NOMO-1 treated with DMSO at 0.1 percent for 48 hours (cell line): ENCODE measurements around the gene UACA.
"Not testable (repeated sequence)": the region's sequence is repeated elsewhere in the genome, so short reads cannot be mapped to it uniquely, and the experiment has no call there.

Source experiments
- DNase-seq: peaks from one replicate; lab custom pipeline; 2025; ENCODE audit not compliant: unreplicated experiment; lab: John Stamatoyannopoulos, UW

Gene UACA

DNA sequence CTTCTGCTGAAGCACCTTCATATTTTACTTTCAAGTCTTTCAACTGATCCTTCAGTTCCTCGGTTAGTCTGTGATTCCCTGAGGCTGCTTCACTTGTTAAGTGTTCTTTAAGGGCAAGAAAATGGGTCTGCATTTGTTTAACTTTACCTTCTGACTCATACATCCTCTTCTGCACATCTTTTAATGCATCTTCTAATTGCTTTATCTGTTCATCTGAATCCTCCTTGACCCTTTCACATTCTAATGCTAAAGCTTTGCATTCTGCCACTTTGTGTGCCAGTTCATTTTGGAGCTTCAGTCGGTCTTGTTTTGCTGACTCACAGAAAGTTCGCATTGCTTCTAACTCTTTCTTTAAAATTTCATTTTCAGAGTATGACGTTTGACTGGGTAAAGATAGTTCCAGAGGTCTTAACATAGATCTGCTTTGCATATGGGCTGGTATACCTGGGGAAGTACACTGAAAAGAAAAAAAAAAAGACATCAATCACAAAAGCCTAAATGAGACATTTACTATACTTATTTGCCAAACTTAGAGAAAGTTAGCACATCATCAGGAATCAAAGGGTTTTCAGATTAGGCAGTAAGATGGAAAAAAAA, 94.3 kb downstream of the UACA start:
- DNase-seq = no peak

DNA sequence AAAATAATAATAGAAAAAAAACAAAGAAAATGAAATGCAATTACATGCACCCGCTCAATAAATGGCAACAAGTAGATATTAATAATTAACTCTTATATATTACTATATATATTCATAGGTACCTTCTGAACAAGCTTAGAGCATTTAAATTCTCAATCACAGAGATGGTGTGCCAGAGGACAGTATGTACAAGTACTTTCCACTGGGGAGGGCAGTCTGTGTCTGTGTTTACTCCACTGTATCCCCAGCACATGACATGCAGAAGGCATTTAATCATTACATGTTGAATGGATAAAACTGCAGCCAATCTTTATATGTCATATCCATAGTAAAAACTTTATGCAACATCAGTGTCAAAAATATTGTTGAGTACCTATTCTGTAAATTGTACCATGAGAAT, 97.8 kb downstream of the UACA start:
- DNase-seq = no peak

DNA sequence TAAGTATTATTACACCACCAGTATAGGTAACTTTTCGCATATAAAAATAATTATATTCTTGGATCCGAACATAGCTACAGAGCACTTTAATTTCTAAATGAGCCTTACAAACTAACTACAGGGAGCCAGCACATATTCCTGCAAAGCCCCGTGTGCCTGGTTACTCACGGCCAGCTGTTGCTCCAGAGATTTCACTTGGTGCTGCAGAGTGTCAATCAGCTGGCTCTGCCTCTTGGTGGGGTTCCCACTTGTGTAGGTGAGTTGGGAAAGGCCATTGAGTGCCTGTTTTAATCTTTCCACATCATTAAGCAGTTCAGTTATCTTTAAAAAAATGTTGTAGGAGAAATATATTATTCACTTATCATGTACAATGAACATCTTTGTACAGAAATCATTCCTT, 98.9 kb downstream of the UACA start:
- DNase-seq = no peak

DNA sequence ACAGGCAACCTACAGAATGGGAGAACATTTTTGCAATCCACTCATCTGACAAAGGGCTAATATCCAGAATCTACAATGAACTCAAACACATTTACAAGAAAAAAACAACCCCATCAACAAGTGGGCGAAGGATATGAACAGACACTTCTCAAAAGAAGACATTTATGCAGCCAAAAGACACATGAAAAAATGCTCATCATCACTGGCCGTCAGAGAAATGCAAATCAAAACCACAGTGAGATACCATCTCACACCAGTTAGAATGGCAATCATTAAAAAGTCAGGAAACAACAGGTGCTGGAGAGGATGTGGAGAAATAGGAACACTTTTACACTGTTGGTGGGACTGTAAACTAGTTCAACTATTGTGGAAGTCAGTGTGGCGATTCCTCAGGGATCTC, 100.3 kb downstream of the UACA start:
- not testable (repeated sequence) for DNase-seq

DNA sequence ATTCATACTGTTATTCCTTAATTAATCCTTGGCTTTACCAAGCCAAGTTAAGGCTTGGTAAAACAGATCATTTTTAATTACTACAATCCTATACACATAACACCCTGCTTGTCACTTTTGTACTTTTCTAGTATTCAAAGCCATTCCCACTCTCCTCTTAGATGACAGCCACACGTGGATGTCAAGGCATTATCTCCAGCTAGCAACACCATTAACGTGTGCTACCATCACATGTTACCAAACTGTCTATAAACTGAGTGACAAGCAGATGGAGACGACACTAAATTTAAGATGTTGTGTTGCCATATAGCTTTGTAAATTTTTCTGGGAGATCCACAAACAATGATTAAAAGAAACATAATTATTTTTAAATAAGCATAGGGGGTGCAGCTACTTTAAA, 103.7 kb downstream of the UACA start:
- DNase-seq = no peak

DNA sequence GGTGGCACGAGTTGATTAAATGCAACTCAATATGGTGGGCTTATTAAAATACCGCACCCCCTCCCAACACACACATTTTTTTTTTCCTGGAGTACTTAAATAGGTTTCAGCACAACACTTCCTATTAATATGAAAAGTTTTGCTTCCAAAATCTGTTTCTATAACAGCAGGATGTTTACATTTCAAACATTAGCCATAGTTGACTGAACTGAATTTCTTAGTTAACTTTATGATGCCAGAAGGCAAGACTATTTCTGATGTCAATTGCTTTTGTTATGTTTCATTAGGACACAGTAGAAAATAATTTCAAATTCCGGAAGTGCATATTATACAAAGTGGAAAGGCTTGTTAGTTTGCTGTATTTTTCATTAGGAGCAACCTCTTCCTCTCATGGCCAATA, 104.7 kb downstream of the UACA start:
- DNase-seq = no peak

DNA sequence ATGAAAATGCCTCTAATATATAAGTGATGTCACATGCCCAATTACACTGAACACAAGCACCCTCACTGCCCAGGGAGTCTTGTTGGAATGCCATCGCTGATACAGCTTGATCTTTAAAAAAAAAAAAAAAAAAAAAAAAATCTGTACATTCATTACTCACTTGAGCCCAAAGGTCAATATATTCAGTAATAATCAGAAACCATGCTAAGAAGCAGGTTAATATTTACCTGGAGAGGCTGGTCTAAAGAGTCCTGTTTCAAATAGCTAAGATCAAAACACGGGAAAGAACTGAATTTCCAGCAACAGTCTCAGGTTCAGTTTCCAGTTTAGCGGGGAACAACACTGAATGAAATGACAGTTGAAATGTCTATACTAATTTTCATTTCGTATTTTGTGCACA, 109.9 kb downstream of the UACA start:
- DNase-seq = no peak

DNA sequence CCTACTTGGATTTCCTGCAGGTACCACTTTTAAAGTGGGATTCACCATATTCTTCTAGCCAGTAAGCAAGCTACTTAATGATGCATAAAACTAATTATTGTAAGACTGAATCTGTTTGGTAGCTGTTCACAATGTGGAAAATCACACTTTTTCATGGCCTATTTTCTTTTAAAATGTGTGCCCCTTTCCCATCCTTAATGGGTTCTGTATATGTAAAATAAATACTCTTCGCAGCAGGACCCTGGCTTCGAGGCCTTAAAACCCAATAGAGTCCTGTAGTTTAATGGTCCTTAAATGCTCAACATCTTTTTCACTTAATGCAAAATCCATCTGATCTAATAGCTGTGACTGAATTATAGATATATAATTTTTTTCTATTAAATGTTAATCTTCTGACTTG, 111.0 kb downstream of the UACA start:
- DNase-seq = no peak

DNA sequence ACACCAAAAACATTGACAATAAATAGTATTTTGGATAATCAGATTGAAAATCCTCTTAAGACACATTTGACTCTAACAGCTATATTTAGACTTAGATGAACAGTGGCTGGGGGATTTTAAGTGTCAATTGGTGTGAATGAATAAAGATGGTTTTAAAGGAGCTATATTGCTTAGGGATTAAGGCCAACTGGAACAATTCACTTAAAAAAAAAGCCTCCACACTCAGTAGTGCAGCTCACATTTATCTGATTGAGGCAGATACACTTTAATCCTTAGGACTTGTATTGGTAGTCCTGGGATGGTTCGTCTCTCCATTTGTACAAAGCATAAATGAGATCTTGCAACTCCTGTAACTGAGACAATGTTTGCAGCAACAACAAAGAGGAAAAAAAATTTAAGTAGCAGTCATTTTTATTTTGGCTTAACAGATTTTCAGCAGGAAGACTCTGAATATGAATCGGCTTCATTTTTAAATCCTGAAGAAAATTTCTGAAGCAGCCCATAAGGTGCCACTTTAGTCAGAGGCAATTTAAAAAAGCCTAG, 112.0 kb downstream of the UACA start:
- no peak for DNase-seq

DNA sequence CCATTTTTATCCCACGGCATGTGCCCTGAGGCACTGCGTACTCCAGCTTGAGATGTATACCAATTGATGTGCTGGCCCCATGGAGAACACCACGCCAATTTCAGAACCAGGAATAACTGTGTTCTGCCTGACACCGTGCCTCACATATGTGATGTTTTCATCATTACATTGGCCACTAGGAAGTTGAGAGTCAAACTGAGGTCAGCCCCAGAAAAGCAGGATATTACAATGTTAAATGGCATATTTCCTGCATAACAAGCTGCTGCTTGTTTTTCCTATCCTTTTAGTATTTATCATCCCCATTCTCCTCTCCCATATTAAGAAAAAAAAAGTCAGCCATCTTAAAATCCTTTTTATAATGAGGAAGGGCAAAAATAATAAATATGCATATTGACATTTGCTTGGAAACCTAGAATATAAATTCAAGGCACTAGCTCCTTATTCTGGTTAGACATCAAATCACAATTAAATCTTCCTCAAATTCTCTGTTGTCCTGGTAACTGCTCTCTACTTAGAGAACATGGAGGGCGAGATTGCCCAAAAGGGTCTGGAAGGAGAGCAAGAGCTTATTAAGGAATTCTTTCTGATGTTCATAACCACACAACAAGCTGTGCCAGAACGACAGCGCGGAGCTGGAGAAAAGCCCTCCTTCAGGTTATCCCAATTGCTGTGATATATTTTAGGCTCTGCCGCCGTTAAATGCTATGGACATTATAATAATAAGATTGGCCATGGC, 112.6 kb downstream of the UACA start:
- no peak for DNase-seq

DNA sequence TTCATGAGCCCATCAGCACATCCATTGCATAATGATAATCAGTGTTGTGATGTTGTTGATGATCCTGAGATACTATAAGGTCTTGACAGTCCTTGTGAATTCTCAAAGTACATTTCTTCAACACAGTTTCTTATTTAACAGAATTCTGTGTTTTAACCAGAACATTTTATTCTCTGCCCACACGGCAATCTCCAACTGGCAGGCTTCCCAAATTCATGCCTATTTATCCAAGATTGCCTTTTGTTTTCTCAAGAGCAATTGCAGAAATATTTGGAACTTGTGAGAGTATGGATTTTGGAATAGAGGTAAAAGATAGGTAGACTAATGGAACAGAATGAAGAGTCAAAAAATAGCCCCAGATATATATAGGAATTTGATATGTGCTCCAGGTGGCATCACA, 116.0 kb downstream of the UACA start:
- DNase-seq = no peak

DNA sequence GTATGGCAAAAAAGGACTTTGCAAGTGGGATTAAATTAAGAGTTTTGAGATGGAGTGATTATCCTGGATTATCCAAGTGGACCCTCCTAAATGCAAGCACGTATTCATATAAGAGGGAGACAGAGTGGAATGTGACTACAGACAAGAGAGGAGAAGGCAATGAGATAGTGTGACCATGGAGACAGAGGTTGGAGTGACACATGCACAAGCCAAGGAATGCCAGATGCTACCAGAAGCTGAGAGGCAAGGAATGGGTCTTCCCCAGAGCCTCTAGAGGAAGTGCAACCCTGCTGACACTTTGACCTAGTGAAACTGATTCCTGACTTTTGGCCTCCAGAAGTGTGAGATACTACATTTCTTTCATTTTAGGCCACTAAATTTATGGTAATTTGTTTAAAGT, 117.2 kb downstream of the UACA start:
- DNase-seq = no peak

DNA sequence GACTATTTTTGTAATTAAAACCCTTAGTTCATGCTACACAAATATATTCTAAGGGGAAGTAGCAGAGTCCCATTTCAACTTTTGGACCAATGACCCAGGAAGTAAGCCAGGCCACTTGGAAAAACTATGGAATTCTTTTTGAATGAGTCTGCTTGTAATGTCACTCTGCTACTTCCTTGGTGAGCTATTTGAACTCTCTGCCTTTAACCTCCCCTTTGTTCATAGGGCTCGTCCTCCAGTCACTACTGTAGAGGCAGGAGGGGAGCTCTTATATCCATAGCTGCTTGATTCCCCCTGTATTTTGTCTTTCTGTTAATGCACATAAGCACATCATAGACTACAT, 119.6 kb downstream of the UACA start:
- no peak for DNase-seq

DNA sequence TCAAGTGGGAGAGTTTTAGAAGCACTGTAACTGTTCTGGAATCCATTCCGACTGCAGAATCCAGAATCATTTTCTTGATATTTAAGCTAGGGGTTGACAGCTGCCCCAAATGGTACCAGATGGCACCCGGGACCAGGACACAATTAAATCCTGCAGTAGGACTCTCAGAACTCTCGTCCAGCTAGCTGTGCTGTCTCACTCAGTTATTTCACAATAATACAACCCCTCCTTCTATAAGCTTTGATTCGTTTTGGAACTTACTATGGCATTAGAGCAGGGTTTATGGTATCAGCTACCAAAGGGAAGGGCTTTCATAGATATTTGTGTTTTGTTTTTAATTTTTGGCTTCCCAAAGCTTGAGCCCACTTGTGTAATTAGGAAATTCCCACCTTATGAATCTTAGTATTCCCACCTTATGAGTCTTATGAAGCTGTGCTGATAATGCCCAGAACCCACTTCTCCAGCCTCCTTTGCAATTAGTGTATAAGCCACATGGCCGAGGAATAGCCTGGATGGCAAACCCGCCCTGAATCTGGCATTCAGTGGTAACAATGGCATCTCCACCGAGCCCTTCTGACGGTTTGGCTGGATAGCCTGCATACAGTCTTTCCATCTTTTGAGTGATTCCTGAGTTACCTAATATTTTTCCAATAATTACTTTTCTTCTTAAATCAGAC, 120.1 kb downstream of the UACA start:
- DNase-seq = no peak

DNA sequence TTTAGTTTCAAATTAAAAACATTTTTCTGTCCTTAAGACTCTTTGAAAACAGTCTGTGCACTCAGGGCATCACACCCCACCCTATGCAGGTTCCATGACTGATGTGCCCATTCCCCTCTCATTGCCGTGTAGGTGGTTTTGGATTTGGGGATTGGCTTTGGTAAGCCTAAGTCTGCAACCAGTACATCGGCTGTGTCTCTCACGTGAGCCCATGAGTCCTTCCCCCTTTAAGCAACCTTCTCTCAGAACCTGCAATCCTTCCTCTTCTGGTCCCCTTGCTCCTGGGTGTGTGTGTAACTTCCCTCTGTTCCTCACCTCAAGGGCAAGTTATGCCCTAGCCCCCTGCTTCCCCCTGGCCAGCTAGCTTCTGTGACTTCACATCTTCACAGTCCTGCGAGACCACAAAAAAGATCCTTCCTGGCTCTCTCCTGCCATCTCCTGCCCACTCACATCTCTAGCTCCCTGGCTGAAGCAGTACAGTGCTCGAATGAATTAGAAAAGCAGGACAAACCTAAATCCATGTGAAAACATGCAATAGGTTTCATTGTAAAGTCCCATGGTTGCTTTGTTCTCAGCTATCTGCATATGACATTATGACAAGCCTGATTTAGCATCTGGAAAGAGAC, 126.7 kb downstream of the UACA start:
- DNase-seq = peak; percentile 82

DNA sequence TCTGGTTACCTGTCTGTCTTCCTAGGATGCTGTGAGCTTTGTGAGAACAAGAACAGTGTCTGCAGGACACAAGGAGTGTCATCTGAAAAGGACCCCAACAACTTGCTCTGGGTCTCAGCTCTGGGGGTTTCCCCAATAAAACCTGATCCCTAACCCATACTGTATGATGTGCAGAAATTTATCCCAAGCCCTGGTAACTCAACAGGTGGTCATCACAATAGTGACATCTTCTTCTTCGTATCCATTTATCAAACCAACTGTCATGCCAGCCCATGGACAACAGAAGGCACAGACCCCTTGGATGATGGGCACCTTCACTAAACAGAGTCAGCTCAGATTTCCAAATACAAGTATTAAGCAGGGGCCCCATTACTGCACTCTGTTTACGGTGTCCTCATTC, 127.5 kb downstream of the UACA start:
- DNase-seq = no peak

DNA sequence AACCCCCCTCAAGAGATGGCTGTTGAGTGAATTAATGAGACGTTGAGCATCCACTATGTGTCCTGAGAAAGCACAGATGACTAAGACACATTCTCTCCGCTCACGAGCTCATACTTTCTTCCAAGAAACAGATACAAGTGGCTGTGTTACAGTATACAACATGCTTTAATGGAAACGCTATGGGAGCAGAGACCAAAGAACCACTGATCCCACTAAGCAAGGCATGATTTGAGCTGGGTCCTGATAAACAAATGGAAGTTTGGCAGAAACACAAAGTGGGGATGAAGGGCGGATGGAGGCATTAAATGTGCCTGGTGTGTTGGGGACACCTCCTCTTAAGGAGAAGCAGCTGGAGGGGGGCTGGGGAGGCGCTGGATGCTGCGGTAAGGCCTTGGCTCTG, 129.4 kb downstream of the UACA start:
- no peak for DNase-seq

DNA sequence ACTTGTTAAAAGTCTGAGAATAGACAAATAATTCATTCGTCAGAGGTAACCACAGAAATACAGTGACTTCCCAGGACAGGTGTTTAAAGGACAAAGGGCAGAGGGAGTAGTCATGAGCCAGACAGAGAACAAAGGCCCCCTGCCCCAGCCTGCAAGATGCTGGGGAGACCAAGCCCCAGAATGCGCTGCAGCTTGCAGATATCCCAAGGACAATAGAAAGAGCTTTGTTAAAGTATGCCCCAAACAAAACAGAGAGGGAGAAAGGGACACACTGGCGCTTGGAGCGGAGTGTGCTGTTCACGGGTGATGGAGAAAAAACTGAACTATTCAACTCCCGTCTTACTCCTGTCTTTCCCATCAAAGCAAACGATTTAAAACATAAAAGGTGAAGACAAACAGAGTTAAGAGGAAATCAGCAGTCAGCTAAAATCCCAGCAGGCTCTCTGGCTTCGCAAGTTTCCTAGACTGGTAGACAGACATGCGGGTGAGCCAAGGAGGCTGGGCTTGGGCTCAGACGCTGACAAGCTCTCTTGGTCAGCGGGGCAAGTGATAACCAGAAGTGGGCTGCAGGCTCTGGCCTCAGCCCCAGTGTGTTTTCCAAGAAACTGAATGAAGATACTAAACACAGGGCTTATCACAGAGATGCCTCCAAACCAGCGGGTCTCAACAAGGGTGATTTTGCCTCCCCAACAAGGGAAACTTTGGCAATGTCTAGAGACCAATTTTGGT, 130.1 kb downstream of the UACA start:
- DNase-seq = no peak

DNA sequence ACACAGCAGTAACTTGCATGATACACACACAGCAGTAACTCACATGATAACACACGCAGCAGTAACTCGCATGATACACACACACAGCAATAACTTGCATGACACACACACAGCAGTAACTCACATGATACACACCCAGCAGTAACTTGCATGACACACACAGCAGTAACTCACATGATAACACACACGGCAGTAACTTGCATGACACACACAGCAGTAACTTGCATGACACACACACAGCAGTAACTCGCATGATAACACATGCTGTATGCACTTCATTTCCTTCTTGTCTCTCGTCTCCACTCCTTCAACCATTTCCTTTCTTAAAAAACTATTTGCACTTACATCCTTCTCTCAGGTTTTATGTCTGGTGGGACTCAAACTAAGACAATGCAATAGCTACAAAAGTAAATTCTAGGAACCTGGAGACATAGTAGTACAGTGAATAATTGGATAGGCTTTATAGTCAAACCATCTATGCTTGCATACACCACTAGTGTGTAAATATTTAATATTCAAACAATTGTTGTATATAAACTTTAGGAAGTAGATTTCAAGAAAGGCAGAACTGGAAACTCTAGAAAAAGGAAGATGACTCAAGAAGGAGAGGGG, 130.8 kb downstream of the UACA start:
- DNase-seq = peak; percentile 34

DNA sequence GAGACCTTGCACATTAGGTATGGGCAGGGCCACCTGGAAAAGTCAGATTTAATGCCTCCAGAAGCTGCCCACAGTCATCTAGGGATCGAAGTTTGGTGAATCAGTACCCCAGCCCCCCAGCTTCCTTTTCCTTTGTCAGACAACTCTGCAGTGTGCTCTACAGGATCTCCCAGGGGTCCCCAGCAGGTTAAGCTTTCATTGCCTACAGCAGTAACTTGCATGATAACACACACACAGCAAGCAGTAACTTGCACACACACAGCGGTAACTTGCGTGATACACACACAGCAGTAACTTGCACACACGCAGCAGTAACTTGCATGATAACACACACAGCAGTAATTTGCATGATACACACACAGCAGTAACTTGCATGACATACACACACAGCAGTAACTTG, 131.3 kb downstream of the UACA start:
- no peak for DNase-seq

DNA sequence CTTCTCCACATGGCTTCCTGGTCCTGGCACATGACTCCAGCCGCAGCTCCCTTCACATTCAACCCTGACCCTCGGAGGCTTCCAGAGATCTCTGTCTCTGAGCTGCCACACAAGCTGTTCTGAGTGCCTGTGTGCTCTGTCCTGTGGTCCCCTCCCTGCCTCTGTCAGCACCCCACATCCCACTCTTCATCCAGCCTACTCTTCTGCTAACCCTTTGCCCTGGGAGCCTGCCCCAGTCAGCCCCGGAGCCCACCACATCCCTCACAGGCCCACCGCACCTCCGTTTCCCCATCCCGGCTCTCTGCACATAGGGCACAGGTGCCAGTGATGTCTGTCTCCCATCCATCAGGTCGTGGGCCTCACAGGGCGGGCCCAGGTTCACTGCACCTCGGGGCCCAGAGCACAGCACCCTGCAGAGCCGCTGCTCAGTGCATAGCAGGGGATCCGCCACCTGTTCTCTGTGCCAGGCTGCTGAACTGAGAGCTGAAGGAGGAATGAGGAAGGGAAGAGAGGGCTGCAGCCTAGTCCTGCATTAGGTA, 133.6 kb downstream of the UACA start:
- no peak for DNase-seq
